Suprapubic skin (tissue), 4 donors: ENCODE data around the gene CACNB3. TPM values are rescaled to one million over a fixed set of nuclear protein-coding genes. Genes with fewer than 3 reads are reported as not detected.

ENCODE experiments used
- DNase-seq, 2 donors: peaks; one replicate each; pipeline ENCODE4 v3.0.0-alpha.2; 2019; ENCODE audit warnings: low spot score in 2 of 2
- H3K27ac ChIP-seq: fragments of 200-600 bp; sonication (generic); one replicate; pipeline ENCODE4 v1.5.1; 2019
- H3K27me3 ChIP-seq: fragments of 200-600 bp; sonication (generic); one replicate; pipeline ENCODE4 v1.5.1; 2019
- H3K36me3 ChIP-seq: fragments of 200-600 bp; sonication (generic); one replicate; pipeline ENCODE4 v1.5.1; 2019
- H3K4me1 ChIP-seq: fragments of 200-600 bp; sonication (generic); one replicate; pipeline ENCODE4 v1.5.1; 2019
- H3K4me3 ChIP-seq: fragments of 200-600 bp; sonication (generic); one replicate; pipeline ENCODE4 v1.5.1; 2019; ENCODE audit warnings: mild to moderate bottlenecking
- H3K9me3 ChIP-seq: fragments of 200-600 bp; sonication (generic); one replicate; pipeline ENCODE4 v1.5.1; 2019
- EP300 ChIP-seq: sonication (generic); formaldehyde crosslinking; IDR thresholded peaks from one replicate; pipeline ENCODE4 v1.6.1; 2017; ENCODE audit warnings: antibody characterized with exemption
- POLR2A ChIP-seq, 2 donors: fragments of 450-650 bp; IDR thresholded peaks; one replicate each; pipeline ENCODE4 v1.6.1; 2017; ENCODE audit warnings: antibody characterized with exemption in 2 of 2, mild to moderate bottlenecking in 2 of 2, moderate library complexity in 2 of 2
- POLR2AphosphoS5 ChIP-seq, 3 donors: sonication (generic); formaldehyde crosslinking; IDR thresholded peaks; one replicate each; pipeline ENCODE4 v1.6.1; 2017; ENCODE audit warnings: antibody characterized with exemption in 3 of 3
- WGBS: methylation state at CpG from one replicate; pipeline ENCODE4 v1.1.5; 2018; 5-methylcytosine and 5-hydroxymethylcytosine counted together
- total RNA-seq, 4 donors: library from RNA; depleted of rRNA; stranded (reverse); fragments of >200 nt; gene quantifications; one replicate each; pipeline ENCODE4 v1.1.0, GENCODE V29; 2016
- TF ChIP-seq, protein P1 (sequence below), 2 donors: fragments of 200-600 bp in 1 of 2; fragments of 450-650 bp in 1 of 2; sonication (generic) in 1 of 2; IDR thresholded peaks; one replicate each; pipeline ENCODE4 v1.5.1; 2016 to 2019; ENCODE audit warnings: antibody characterized with exemption in 2 of 2, mild to moderate bottlenecking in 1 of 2, moderate library complexity in 1 of 2

CACNB3 gene
- total RNA-seq, 4 donors from 2014 or later, result 12.3 to 27.8 (median 17.3) TPM

- TF ChIP-seq, protein P1, sequence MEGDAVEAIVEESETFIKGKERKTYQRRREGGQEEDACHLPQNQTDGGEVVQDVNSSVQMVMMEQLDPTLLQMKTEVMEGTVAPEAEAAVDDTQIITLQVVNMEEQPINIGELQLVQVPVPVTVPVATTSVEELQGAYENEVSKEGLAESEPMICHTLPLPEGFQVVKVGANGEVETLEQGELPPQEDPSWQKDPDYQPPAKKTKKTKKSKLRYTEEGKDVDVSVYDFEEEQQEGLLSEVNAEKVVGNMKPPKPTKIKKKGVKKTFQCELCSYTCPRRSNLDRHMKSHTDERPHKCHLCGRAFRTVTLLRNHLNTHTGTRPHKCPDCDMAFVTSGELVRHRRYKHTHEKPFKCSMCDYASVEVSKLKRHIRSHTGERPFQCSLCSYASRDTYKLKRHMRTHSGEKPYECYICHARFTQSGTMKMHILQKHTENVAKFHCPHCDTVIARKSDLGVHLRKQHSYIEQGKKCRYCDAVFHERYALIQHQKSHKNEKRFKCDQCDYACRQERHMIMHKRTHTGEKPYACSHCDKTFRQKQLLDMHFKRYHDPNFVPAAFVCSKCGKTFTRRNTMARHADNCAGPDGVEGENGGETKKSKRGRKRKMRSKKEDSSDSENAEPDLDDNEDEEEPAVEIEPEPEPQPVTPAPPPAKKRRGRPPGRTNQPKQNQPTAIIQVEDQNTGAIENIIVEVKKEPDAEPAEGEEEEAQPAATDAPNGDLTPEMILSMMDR (IDR thresholded peaks at IDR 0.05), result no peak
- TF ChIP-seq POLR2A (IDR thresholded peaks at IDR 0.05), result no peak
- TF ChIP-seq POLR2AphosphoS5 (IDR thresholded peaks at IDR 0.05), result no peak
- no peak for TF ChIP-seq EP300
- H3K27me3 ChIP-seq, result peaks cover 8% of the 10 kb centered on the region
- no peaks in the 10 kb centered on the region for H3K36me3 ChIP-seq
- no peak overlapping the region for H3K27ac ChIP-seq
- H3K4me1 ChIP-seq, result no peaks in the 10 kb centered on the region
- H3K4me3 ChIP-seq, result no peak overlapping the region
- no peak for DNase-seq
- no peaks in the 10 kb centered on the region for H3K9me3 ChIP-seq
- 89% methylated on average over 3 of the region's 3 CpGs for WGBS
These were observed 21.3 kb upstream of the CACNB3 start for GRCh38 chr12:48796976-48797375.

DNA sequence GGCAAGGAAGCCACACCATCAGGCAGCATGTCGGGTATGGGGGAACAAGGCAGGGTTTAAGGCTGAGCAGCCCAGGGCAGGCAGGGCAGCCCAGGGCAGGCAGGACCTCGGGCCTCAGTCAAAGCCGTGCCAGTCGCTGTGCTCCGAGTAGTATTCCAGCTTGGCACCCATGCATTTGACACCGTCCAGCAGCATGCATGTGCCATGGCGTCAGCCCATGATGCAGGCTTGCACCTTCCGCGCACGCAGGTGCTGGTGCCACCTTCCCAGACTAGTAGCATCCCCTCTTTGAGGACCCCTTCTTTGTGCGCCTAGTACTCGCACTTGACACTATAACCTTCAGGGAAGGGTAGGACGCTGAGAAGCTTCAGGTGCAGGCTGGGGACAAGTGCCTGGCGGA lies 17.8 kb upstream of the CACNB3 start:
- Histone ChIP-seq H3K27me3 (peaks cover 8% of the 10 kb centered on the region), H3K4me1 (no peaks in the 10 kb centered on the region), H3K27ac (no peak overlapping the region), H3K4me3 (no peak overlapping the region), H3K36me3 (no peaks in the 10 kb centered on the region), H3K9me3 (no peaks in the 10 kb centered on the region)
- no peak for TF ChIP-seq EP300
- TF ChIP-seq, protein P1 (IDR thresholded peaks at IDR 0.05), result no peak
- TF ChIP-seq POLR2A (IDR thresholded peaks at IDR 0.05), result no peak
- no peak for TF ChIP-seq POLR2AphosphoS5 (IDR thresholded peaks at IDR 0.05)
- WGBS, result 94% methylated on average over 9 of the region's 14 CpGs
- no peak for DNase-seq

DNA sequence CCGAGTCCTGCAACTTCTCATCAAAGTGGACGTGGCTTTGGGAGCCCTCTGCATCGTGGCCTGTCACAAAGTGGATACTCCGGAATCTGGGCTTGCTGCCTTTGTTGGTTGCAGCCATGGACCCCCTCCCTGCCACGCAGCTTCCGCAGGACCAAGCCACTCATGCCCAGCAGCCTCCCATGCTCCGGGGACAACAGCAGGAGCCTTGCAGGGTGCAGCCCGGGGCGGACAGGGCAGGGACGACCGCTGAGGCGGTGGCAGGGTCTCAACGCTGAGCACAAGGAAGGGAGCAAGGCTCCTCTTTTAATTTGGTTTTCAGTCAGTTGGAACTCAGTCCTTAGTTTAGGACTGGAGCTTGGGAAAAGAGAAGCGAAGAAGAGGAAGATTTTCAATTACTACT lies 17.3 kb upstream of the CACNB3 start:
- WGBS, result 31% methylated on average over 1 of the region's 14 CpGs
- H3K27ac ChIP-seq, result no peak overlapping the region
- no peaks in the 10 kb centered on the region for H3K9me3 ChIP-seq
- H3K27me3 ChIP-seq, result peaks cover 8% of the 10 kb centered on the region
- H3K36me3 ChIP-seq, result no peaks in the 10 kb centered on the region
- H3K4me1 ChIP-seq, result no peaks in the 10 kb centered on the region
- no peak overlapping the region for H3K4me3 ChIP-seq
- TF ChIP-seq, protein P1 (IDR thresholded peaks at IDR 0.05), result no peak
- no peak for TF ChIP-seq EP300
- TF ChIP-seq POLR2AphosphoS5 (IDR thresholded peaks at IDR 0.05), result no peak
- TF ChIP-seq POLR2A (IDR thresholded peaks at IDR 0.05), result no peak
- no peak for DNase-seq

GRCh38 chr12:48803675-48804074 lies 14.6 kb upstream of the CACNB3 start:
- Histone ChIP-seq H3K9me3 (no peaks in the 10 kb centered on the region), H3K4me3 (no peak overlapping the region), H3K36me3 (no peaks in the 10 kb centered on the region), H3K4me1 (no peaks in the 10 kb centered on the region), H3K27ac (no peak overlapping the region), H3K27me3 (peaks cover 8% of the 10 kb centered on the region)
- WGBS, result 42% methylated on average over 1 of the region's 1 CpG
- TF ChIP-seq EP300 (no peak), POLR2A (IDR thresholded peaks at IDR 0.05) (no peak), POLR2AphosphoS5 (IDR thresholded peaks at IDR 0.05) (no peak)
- TF ChIP-seq, protein P1 (IDR thresholded peaks at IDR 0.05), result no peak
- DNase-seq, result no peak

DNA sequence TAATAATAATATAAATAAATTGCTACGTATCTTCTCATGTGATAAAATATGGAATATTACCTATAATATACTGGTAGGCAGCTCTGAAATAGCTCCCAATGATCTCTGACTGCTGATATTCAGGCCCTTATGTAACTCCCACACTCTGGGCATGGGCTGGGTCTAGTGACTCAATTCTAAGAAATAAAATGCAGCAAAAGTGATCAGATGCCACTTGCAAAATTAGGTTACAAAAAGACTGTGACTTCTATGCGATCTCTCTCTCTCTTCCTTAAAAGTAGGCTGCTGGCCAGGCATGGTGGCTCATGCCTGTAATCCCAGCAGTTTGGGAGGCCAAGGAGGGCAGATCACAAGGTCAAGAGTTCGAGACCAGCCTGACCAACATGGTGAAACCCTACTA lies 10.3 kb upstream of the CACNB3 start:
- Histone ChIP-seq H3K9me3 (no peaks in the 10 kb centered on the region), H3K4me3 (no peak overlapping the region), H3K4me1 (no peaks in the 10 kb centered on the region), H3K27me3 (no peaks in the 10 kb centered on the region), H3K36me3 (no peaks in the 10 kb centered on the region), H3K27ac (no peak overlapping the region)
- 91% methylated on average over 3 of the region's 3 CpGs for WGBS
- no peak for TF ChIP-seq POLR2AphosphoS5 (IDR thresholded peaks at IDR 0.05)
- TF ChIP-seq EP300, result no peak
- TF ChIP-seq, protein P1 (IDR thresholded peaks at IDR 0.05), result no peak
- TF ChIP-seq POLR2A (IDR thresholded peaks at IDR 0.05), result no peak
- DNase-seq, result no peak
